ENCODE results near the gene INTS1. TPM values are rescaled to one million over a fixed set of nuclear protein-coding genes. Genes with fewer than 3 reads are reported as not detected.

INTS1 gene
- total and polyA plus RNA-seq, 3 donors from 2014 or later = 142 to 185 (median 142) TPM

DNA sequence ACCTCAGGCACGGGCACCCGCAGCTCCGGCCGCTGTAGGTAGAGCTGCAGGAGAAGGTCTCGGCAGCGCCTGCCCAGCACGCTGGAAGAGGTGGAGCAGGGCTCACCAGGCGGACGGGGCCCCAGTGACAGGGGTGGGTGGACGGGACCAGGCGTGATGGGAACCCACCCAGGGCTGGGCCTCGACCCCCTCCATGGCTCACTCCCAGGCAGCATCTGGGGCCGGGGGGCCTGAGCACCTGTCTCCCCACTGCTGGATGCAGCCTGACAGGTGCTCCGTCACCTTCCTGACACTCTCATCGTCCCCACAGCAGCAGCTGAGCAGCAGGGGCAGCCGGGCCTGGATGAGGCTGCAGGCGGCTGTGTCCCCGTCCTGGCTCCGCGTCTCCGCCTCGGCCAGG lies 28.2 kb downstream of the INTS1 start:
- no peak overlapping the region for H3K4me3 ChIP-seq
- H3K4me1 ChIP-seq = no peaks in the 10 kb centered on the region
- intact Hi-C loops (cut with DNase I; ENCODE audit: low total_unique reads) = no loop called here
- no peak overlapping the region for H3K27ac ChIP-seq
- no peaks in the 10 kb centered on the region for H3K27me3 ChIP-seq
- 93% methylated on average over 6 to 22 of the region's 22 CpGs for WGBS, 2 donors
- no peak for DNase-seq
- no peaks in the 10 kb centered on the region for H3K9me3 ChIP-seq
- TF ChIP-seq CTCF (IDR thresholded peaks at IDR 0.05) (no peak), POLR2A (IDR thresholded peaks at IDR 0.05) (no peak)
- no peaks in the 10 kb centered on the region for H3K36me3 ChIP-seq (ENCODE audit: low read depth, missing control alignments)

DNA sequence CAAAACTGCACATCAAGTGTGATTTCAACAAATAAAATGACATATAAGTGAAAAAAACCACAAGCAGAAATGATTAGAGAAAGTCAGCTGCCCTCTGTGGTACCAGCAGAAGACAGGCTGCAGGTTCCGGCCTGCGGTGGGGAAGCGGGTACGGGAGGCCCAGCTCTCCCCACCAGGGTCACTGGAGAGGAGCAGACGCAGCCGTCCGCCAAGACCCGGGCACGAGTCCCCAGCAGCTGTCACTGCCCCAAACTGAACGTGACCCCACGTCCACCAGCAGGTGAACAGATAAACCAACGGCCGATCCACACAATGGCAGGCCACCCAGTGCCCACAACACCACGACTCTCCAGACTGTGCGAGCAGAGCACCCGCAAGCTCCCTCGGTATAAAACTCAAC lies 28.8 kb downstream of the INTS1 start:
- no peaks in the 10 kb centered on the region for H3K9me3 ChIP-seq
- intact Hi-C loops (cut with DNase I; ENCODE audit: low total_unique reads) = no loop called here
- no peak overlapping the region for H3K27ac ChIP-seq
- H3K4me1 ChIP-seq = no peaks in the 10 kb centered on the region
- DNase-seq = no peak
- WGBS, 2 donors = 94% methylated on average over 4 to 17 of the region's 17 CpGs
- TF ChIP-seq CTCF (IDR thresholded peaks at IDR 0.05) (no peak), POLR2A (IDR thresholded peaks at IDR 0.05) (no peak)
- H3K27me3 ChIP-seq = no peaks in the 10 kb centered on the region
- no peaks in the 10 kb centered on the region for H3K36me3 ChIP-seq (ENCODE audit: low read depth, missing control alignments)
- no peak overlapping the region for H3K4me3 ChIP-seq

GRCh38 chr7:1474736-1475135 lies 29.5 kb downstream of the INTS1 start:
- H3K36me3 ChIP-seq (ENCODE audit: low read depth, missing control alignments) = no peaks in the 10 kb centered on the region
- H3K27me3 ChIP-seq = no peaks in the 10 kb centered on the region
- H3K4me3 ChIP-seq = no peak overlapping the region
- DNase-seq = no peak
- WGBS, 2 donors = 82 to 86% methylated on average over 17 to 24 of the region's 24 CpGs
- TF ChIP-seq CTCF (IDR thresholded peaks at IDR 0.05) (no peak), POLR2A (IDR thresholded peaks at IDR 0.05) (no peak)
- intact Hi-C loops (cut with DNase I; ENCODE audit: low total_unique reads) = no loop called here
- H3K27ac ChIP-seq = no peak overlapping the region
- H3K4me1 ChIP-seq = no peaks in the 10 kb centered on the region
- H3K9me3 ChIP-seq = no peaks in the 10 kb centered on the region

- Histone ChIP-seq H3K27ac (no peak overlapping the region), H3K9me3 (no peaks in the 10 kb centered on the region), H3K4me1 (no peaks in the 10 kb centered on the region), H3K4me3 (no peak overlapping the region), H3K36me3 (ENCODE audit: low read depth, missing control alignments) (no peaks in the 10 kb centered on the region), H3K27me3 (no peaks in the 10 kb centered on the region)
- intact Hi-C loops (cut with DNase I; ENCODE audit: low total_unique reads) = no loop called here
- TF ChIP-seq POLR2A (IDR thresholded peaks at IDR 0.05) (no peak), CTCF (IDR thresholded peaks at IDR 0.05) (peak; percentile 84 to 90 (median 87))
- peak; percentile 91 for DNase-seq
- 43 to 64% methylated on average over 12 to 37 of the region's 37 CpGs for WGBS, 2 donors
Measured at GRCh38 chr7:1473864-1474512, 30.2 kb downstream of the INTS1 start.

GRCh38 chr7:1470901-1471300 lies 33.3 kb downstream of the INTS1 start:
- 92 to 97% methylated on average over 7 to 20 of the region's 21 CpGs for WGBS, 2 donors
- intact Hi-C loops (cut with DNase I; ENCODE audit: low total_unique reads) = no loop called here
- no peaks in the 10 kb centered on the region for H3K9me3 ChIP-seq
- H3K27ac ChIP-seq = no peak overlapping the region
- TF ChIP-seq POLR2A (IDR thresholded peaks at IDR 0.05) = no peak
- TF ChIP-seq CTCF (IDR thresholded peaks at IDR 0.05) = no peak
- H3K4me3 ChIP-seq = no peak overlapping the region
- H3K27me3 ChIP-seq = no peaks in the 10 kb centered on the region
- DNase-seq = no peak
- no peaks in the 10 kb centered on the region for H3K4me1 ChIP-seq
- H3K36me3 ChIP-seq (ENCODE audit: low read depth, missing control alignments) = no peaks in the 10 kb centered on the region

Data from testis (tissue), 3 donors.